K562 (cell line): Measurements from ENCODE around the gene SPRING1. TPM values are rescaled to one million over a fixed set of nuclear protein-coding genes. Genes with fewer than 3 reads are reported as not detected.

Source experiments
- ELF1 ChIP-seq: fragments of 200-800 bp; sonication (Bioruptor generic); IDR thresholded peaks from 2 replicates; pipeline ENCODE4 v1.6.1; 2016; ENCODE audit warnings: missing genetic modification characterization, missing compliant biosample characterization
- ELF2 ChIP-seq: fragments of 250-450 bp; sonication (Bioruptor Pico); IDR thresholded peaks from 2 replicates; pipeline ENCODE4 v1.5.0; 2021; ENCODE audit warnings: mild to moderate bottlenecking
- JUN ChIP-seq, 2 experiments: sonication (generic) in 1 of 2; formaldehyde crosslinking in 1 of 2; IDR thresholded peaks; 2 replicates each; pipeline versions ENCODE4 v1.6.1 to v1.8.0; 2012 to 2022; ENCODE audit warnings: borderline replicate concordance in 2 of 2, mild to moderate bottlenecking in 2 of 2, improper control_type of control experiment in 1 of 2, low read depth in 1 of 2, low read length in 1 of 2, missing genetic modification reagents in 1 of 2
- MYC ChIP-seq, 2 experiments: fragments of 250-450 bp in 1 of 2; sonication (Bioruptor Pico) in 1 of 2; IDR thresholded peaks; 2 replicates each; pipeline versions ENCODE4 v1.5.1 to v1.6.1; 2012 to 2021; ENCODE audit warnings: low read depth in 2 of 2, borderline replicate concordance in 1 of 2, improper control_type of control experiment in 1 of 2, low read length in 1 of 2, mild to moderate bottlenecking in 1 of 2, moderate library complexity in 1 of 2
- NUFIP1 ChIP-seq: fragments of 450-650 bp; IDR thresholded peaks from 2 replicates; pipeline ENCODE4 v1.6.1; 2018; ENCODE audit not compliant: partially characterized antibody
- RBM14 ChIP-seq: fragments of 200-400 bp; formaldehyde crosslinking; IDR thresholded peaks from 2 replicates; pipeline ENCODE4 v1.6.1; 2018; ENCODE audit warnings: low read depth, mild to moderate bottlenecking, low read length, moderate library complexity, borderline replicate concordance; ENCODE audit not compliant: insufficient read depth
- TBL1XR1 ChIP-seq, 2 experiments: IDR thresholded peaks; 2 replicates each; pipeline ENCODE4 v1.6.1; 2012; ENCODE audit warnings: improper control_type of control experiment in 2 of 2, low read length in 2 of 2, mild to moderate bottlenecking in 1 of 2
- TEAD4 ChIP-seq, 2 experiments: sonication (generic) in 1 of 2; formaldehyde crosslinking in 1 of 2; IDR thresholded peaks; 2 replicates each; pipeline versions ENCODE4 v1.6.1 to v1.8.0; 2012 to 2022; ENCODE audit warnings: borderline replicate concordance in 1 of 2, inconsistent platforms in 1 of 2, low read length in 1 of 2, mild to moderate bottlenecking in 1 of 2, missing genetic modification reagents in 1 of 2
- ZBTB40 ChIP-seq, 2 experiments: fragments of 450-650 bp in 1 of 2; sonication (generic) in 1 of 2; formaldehyde crosslinking in 1 of 2; IDR thresholded peaks; 2 replicates each; pipeline versions ENCODE4 v1.7.1 to v1.9.0; 2016 to 2022; ENCODE audit warnings: inconsistent platforms in 1 of 2, mild to moderate bottlenecking in 1 of 2, missing genetic modification reagents in 1 of 2
- ZBTB8A ChIP-seq: fragments of 450-650 bp; IDR thresholded peaks from 2 replicates; pipeline ENCODE4 v1.6.1; 2018; ENCODE audit warnings: mild to moderate bottlenecking, moderate library complexity; ENCODE audit not compliant: partially characterized antibody
- ZNF175 ChIP-seq: fragments of 200-800 bp; sonication (Bioruptor generic); IDR thresholded peaks from 2 replicates; pipeline ENCODE4 v1.6.1; 2016; ENCODE audit warnings: low read depth, mild to moderate bottlenecking, missing genetic modification characterization, missing compliant biosample characterization
- ZNF263 ChIP-seq: sonication (generic); formaldehyde crosslinking; IDR thresholded peaks from 2 replicates; pipeline ENCODE4 v1.8.0; 2022; ENCODE audit warnings: mild to moderate bottlenecking, missing genetic modification reagents, borderline replicate concordance
- ZNF592 ChIP-seq: fragments of 450-650 bp; IDR thresholded peaks from 2 replicates; pipeline ENCODE4 v1.6.1; 2017; ENCODE audit warnings: antibody characterized with exemption, mild to moderate bottlenecking
- polyA plus RNA-seq, 8 experiments: library from polyadenylated mRNA; depleted of rRNA in 4 of 8; stranded (reverse) in 5 of 8; unstranded in 3 of 8; fragments of >200 nt; fragmentation: Nextera tagmentation in 2 of 8; fragmentation: Illumina TruSeq in 1 of 8; extraction: Ambion mirVana in 2 of 8; extraction: Trizol in 1 of 8; gene quantifications; 2 replicates each; pipeline versions ENCODE4 v1.2.1 to v1.2.3, GENCODE V29; 2011 to 2014; ENCODE audit warnings: inconsistent platforms in 1 of 8, missing spikeins in 1 of 8
- total RNA-seq, 7 experiments: library from RNA; depleted of rRNA in 6 of 7; stranded (reverse); fragments of >200 nt in 6 of 7; fragmentation: Illumina TruSeq in 2 of 7; extraction: Trizol in 2 of 7; gene quantifications; 2 replicates each; pipeline versions ENCODE4 v1.2.1 to v1.2.3, GENCODE V29; 2011 to 2021; ENCODE audit warnings: low replicate concordance in 1 of 7

SPRING1 gene
- total and polyA plus RNA-seq, 9 of the 15 experiments (the other 6 are each of a cell fraction or from before 2014, with no cell fraction given), result 1.1 to 20.0 (median 8.0) TPM

- TF ChIP-seq ZBTB40 (IDR thresholded peaks at IDR 0.05) (no peak), ZBTB40 (CRISPR knock-in tag; IDR thresholded peaks at IDR 0.05) (no peak), ZNF592 (no peak), ZNF175 (CRISPR knock-in tag) (no peak), ZBTB8A (no peak), NUFIP1 (no peak), TEAD4 (IDR thresholded peaks at IDR 0.05; ENCODE audit: low read length) (no peak), TEAD4 (CRISPR knock-in tag; IDR thresholded peaks at IDR 0.05; ENCODE audit: borderline replicate concordance) (no peak), TBL1XR1 (IDR thresholded peaks at IDR 0.05; ENCODE audit: low read length in 2 of 2) (no peak), MYC (IDR thresholded peaks at IDR 0.05; ENCODE audit: low read depth, low read length) (no peak), MYC (CRISPR knock-in tag; IDR thresholded peaks at IDR 0.05; ENCODE audit: borderline replicate concordance, low read depth) (no peak), RBM14 (no peak), ELF1 (tag) (no peak), ELF2 (no peak), JUN (IDR thresholded peaks at IDR 0.05; ENCODE audit: borderline replicate concordance, low read depth, low read length) (no peak), JUN (CRISPR knock-in tag; IDR thresholded peaks at IDR 0.05; ENCODE audit: borderline replicate concordance) (no peak), ZNF263 (no peak)
Measured at GRCh38 chr12:116744766-116745165, 6.9 kb upstream of the SPRING1 start (continued).
